Measurements from ENCODE around the gene NR0B1.
A peak's percentile ranks its signal among the peaks of the same experiment; 100 is the strongest.

NR0B1 gene

GRCh38 chrX:30304866-30305265, 4.3 kb downstream of the NR0B1 start:
- no peak for TF ChIP-seq CTCF (IDR thresholded peaks at IDR 0.05; ENCODE audit: unreplicated experiment in 3 of 3)
- Mint-ChIP-seq H3K4me1 (peaks cover 18% of the 10 kb centered on the region), H3K4me3 (peak overlapping the region in 1 of 3 experiments; percentile 20), H3K27ac (no peak overlapping the region), H3K36me3 (ENCODE audit: low read depth) (no peaks in the 10 kb centered on the region), H3K9me3 (no peaks in the 10 kb centered on the region), H3K27me3 (ENCODE audit: low read depth) (peaks cover 37% of the 10 kb centered on the region)

- peaks cover 18% of the 10 kb centered on the region for H3K4me1 Mint-ChIP-seq
Observed at GRCh38 chrX:30302956-30303355, 6.2 kb downstream of the NR0B1 start.

GRCh38 chrX:30301963-30302362, 7.2 kb downstream of the NR0B1 start:
- Mint-ChIP-seq H3K27ac (peak overlapping the region in 1 of 3 experiments; percentile 80), H3K36me3 (ENCODE audit: low read depth) (no peaks in the 10 kb centered on the region), H3K9me3 (no peaks in the 10 kb centered on the region), H3K4me3 (no peak overlapping the region), H3K4me1 (peaks cover 18% of the 10 kb centered on the region), H3K27me3 (ENCODE audit: low read depth) (peaks cover 12% of the 10 kb centered on the region)
- no peak for TF ChIP-seq CTCF (IDR thresholded peaks at IDR 0.05; ENCODE audit: unreplicated experiment in 3 of 3)

More at GRCh38 chrX:30302956-30303355, 6.2 kb downstream of the NR0B1 start:
- Mint-ChIP-seq H3K4me3 (no peak overlapping the region), H3K27ac (no peak overlapping the region), H3K27me3 (ENCODE audit: low read depth) (peaks cover 22% of the 10 kb centered on the region), H3K9me3 (no peaks in the 10 kb centered on the region), H3K36me3 (ENCODE audit: low read depth) (no peaks in the 10 kb centered on the region)
- TF ChIP-seq CTCF (IDR thresholded peaks at IDR 0.05; ENCODE audit: unreplicated experiment in 3 of 3), result no peak

- peaks cover 18% of the 10 kb centered on the region for H3K4me1 Mint-ChIP-seq
- H3K27me3 Mint-ChIP-seq (ENCODE audit: low read depth), result peaks cover 5% of the 10 kb centered on the region
- TF ChIP-seq CTCF (IDR thresholded peaks at IDR 0.05; ENCODE audit: unreplicated experiment in 3 of 3), result no peak
- H3K27ac Mint-ChIP-seq, result peak overlapping the region in 1 of 3 experiments; percentile 80
- H3K9me3 Mint-ChIP-seq, result no peaks in the 10 kb centered on the region
- no peaks in the 10 kb centered on the region for H3K36me3 Mint-ChIP-seq (ENCODE audit: low read depth)
- H3K4me3 Mint-ChIP-seq, result no peak overlapping the region
Observed at GRCh38 chrX:30301208-30301607, 8.0 kb downstream of the NR0B1 start.

- peaks cover 3% of the 10 kb centered on the region for H3K36me3 Mint-ChIP-seq (ENCODE audit: low read depth)
- peaks cover 10% of the 10 kb centered on the region for H3K9me3 Mint-ChIP-seq
- no peak for TF ChIP-seq CTCF (IDR thresholded peaks at IDR 0.05; ENCODE audit: unreplicated experiment in 3 of 3)
- no peak overlapping the region for H3K27ac Mint-ChIP-seq
- H3K27me3 Mint-ChIP-seq (ENCODE audit: low read depth), result no peaks in the 10 kb centered on the region
- peaks cover 4% of the 10 kb centered on the region for H3K4me1 Mint-ChIP-seq
- H3K4me3 Mint-ChIP-seq, result no peak overlapping the region
Observed at GRCh38 chrX:30296408-30297254, 12.6 kb downstream of the NR0B1 start.

Data from nephron (organoid).